ENCODE data around the gene RPS6KC1.

RPS6KC1 gene

DNA sequence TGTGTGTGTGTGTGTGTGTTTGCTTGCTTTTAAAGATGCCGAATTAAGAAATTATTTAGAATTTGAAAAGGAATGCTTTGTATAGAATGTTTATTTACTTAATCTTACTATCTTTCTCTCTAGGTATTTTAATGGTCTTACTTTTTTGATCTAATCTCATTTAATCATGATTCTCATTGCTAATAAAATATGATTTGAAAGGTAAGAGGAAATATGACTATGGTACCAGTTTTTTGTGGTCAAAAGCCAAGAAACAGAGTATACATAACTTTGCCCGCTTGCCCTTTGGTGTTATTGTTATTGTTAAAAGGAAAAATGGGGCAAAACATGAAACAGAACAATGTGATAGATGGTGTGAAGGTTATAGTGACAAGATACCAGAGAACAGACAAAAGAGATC lies 74.6 kb downstream of the RPS6KC1 start:
- Histone ChIP-seq H3K9me3 (ENCODE audit: insufficient read depth, low read depth, low read length) (no peaks in the 10 kb centered on the region), H3K4me2 (ENCODE audit: low read length) (no peak overlapping the region), H3K79me2 (ENCODE audit: control insufficient read depth, insufficient read depth, low read length, poor library complexity) (no peaks in the 10 kb centered on the region), H2BK12ac (ENCODE audit: low read length) (no peak overlapping the region), H4K12ac (ENCODE audit: low read depth, low read length) (no peak overlapping the region), H2AFZ (ENCODE audit: insufficient read depth, low read length, poor library complexity) (no peak overlapping the region), H3K27me3 (ENCODE audit: insufficient read depth, low read length) (no peaks in the 10 kb centered on the region), H3K36me3 (ENCODE audit: control insufficient read depth in 1 of 2, insufficient read depth in 2 of 2, low read length in 2 of 2) (no peaks in the 10 kb centered on the region), H2BK120ac (ENCODE audit: insufficient read depth, low read length, poor library complexity) (no peak overlapping the region), H3K79me1 (ENCODE audit: low read length) (no peaks in the 10 kb centered on the region), H4K8ac (ENCODE audit: low read depth, low read length) (no peak overlapping the region), H2BK5ac (ENCODE audit: low read depth, low read length, poor library complexity) (no peak overlapping the region), H3K18ac (ENCODE audit: low read length) (no peak overlapping the region), H4K91ac (ENCODE audit: low read depth, low read length) (no peak overlapping the region), H3K4me1 (ENCODE audit: control insufficient read depth in 1 of 2, insufficient read depth in 2 of 2, low read length in 2 of 2) (peaks cover 5% of the 10 kb centered on the region in 2 experiments), H3K9ac (ENCODE audit: low read length) (no peak overlapping the region), H3K23ac (ENCODE audit: low read length) (no peak overlapping the region), H3K4ac (ENCODE audit: low read depth, low read length) (no peak overlapping the region), H2AK5ac (ENCODE audit: low read length) (no peak overlapping the region), H3K27ac (ENCODE audit: low read depth, low read length) (no peak overlapping the region), H3K14ac (ENCODE audit: low read length) (no peak overlapping the region), H3K4me3 (ENCODE audit: low read depth, low read length) (no peak overlapping the region)
- DNase-seq, result no peak
- no CpG with 5 or more reads among the region's 2 CpGs for WGBS (ENCODE audit: extremely low coverage, insufficient coverage, insufficient read length)

DNA sequence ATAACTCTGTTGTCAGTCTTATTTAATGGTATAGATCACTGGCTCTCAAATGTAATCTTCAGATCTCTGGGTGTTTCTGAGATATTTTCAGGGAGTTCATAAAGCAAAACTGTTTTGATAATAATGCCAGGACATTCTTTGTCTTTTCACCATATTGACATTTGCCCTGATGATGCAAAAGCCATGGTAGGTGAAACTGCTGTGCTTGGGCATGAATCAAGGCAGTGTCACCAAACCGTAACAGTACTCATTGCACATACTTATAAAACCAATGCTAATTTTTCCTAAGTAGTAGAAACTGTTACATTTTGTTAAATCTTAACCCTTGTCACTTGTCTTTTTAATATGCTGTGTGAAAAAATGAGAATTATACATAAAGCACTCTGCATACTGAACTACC lies 76.0 kb downstream of the RPS6KC1 start:
- Histone ChIP-seq H4K91ac (ENCODE audit: low read depth, low read length) (no peak overlapping the region), H2BK12ac (ENCODE audit: low read length) (no peak overlapping the region), H2BK5ac (ENCODE audit: low read depth, low read length, poor library complexity) (no peak overlapping the region), H3K4me2 (ENCODE audit: low read length) (no peak overlapping the region), H3K14ac (ENCODE audit: low read length) (no peak overlapping the region), H3K4ac (ENCODE audit: low read depth, low read length) (no peak overlapping the region), H3K79me1 (ENCODE audit: low read length) (no peaks in the 10 kb centered on the region), H3K27me3 (ENCODE audit: insufficient read depth, low read length) (no peaks in the 10 kb centered on the region), H3K4me3 (ENCODE audit: low read depth, low read length) (no peak overlapping the region), H3K36me3 (ENCODE audit: control insufficient read depth in 1 of 2, insufficient read depth in 2 of 2, low read length in 2 of 2) (no peaks in the 10 kb centered on the region), H2AK5ac (ENCODE audit: low read length) (no peak overlapping the region), H3K4me1 (ENCODE audit: control insufficient read depth in 1 of 2, insufficient read depth in 2 of 2, low read length in 2 of 2) (peaks cover 5% of the 10 kb centered on the region in 2 experiments), H3K18ac (ENCODE audit: low read length) (no peak overlapping the region), H2BK120ac (ENCODE audit: insufficient read depth, low read length, poor library complexity) (no peak overlapping the region), H3K27ac (ENCODE audit: low read depth, low read length) (no peak overlapping the region), H3K23ac (ENCODE audit: low read length) (no peak overlapping the region), H3K9me3 (ENCODE audit: insufficient read depth, low read depth, low read length) (no peaks in the 10 kb centered on the region), H3K79me2 (ENCODE audit: control insufficient read depth, insufficient read depth, low read length, poor library complexity) (no peaks in the 10 kb centered on the region), H4K8ac (ENCODE audit: low read depth, low read length) (no peak overlapping the region), H3K9ac (ENCODE audit: low read length) (no peak overlapping the region), H2AFZ (ENCODE audit: insufficient read depth, low read length, poor library complexity) (no peak overlapping the region), H4K12ac (ENCODE audit: low read depth, low read length) (no peak overlapping the region)
- no CpG with 5 or more reads among the region's 1 CpG for WGBS (ENCODE audit: extremely low coverage, insufficient coverage, insufficient read length)
- no peak for DNase-seq

DNA sequence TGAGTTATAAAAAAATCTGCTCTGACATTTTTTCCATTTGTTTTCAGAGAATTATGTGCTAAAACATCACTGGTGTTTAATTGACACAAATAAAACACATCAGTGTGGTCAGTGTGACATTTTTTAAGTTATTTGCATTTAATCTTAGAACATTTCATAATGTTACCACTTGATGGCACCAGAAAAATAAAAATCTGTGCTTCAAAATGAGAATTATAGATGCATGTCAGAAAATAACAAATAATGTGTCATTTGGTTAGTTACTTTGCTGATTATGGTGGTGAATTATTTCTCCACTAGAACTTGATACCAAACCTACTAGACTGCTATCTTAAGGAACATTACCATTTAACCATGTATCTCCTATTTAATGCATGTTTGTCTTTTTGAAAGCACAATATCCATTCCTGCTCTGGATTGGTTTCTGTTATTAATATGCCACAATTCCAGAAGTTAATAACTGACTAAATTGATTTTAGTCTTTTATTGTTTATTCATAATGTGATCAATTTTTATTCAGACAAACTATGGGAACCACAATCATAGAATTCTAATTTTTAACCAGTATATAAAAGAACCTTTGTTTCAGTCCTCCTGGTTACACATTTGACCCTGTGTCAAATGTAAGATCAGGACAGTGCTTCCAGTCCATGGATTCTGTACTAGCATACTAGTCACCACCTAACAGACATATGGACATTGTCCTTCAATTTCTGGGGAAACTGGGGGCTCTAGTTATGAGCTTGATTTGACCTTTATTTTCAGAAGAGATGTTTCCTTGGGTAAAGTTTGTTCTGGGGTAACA lies 81.0 kb downstream of the RPS6KC1 start:
- Histone ChIP-seq H3K9me3 (ENCODE audit: insufficient read depth, low read depth, low read length) (no peaks in the 10 kb centered on the region), H3K4me1 (ENCODE audit: control insufficient read depth in 1 of 2, insufficient read depth in 2 of 2, low read length in 2 of 2) (peaks cover 0 to 3% of the 10 kb centered on the region in 2 experiments), H3K79me1 (ENCODE audit: low read length) (peaks cover 2% of the 10 kb centered on the region), H3K36me3 (ENCODE audit: control insufficient read depth in 1 of 2, insufficient read depth in 2 of 2, low read length in 2 of 2) (no peaks in the 10 kb centered on the region), H2BK120ac (ENCODE audit: insufficient read depth, low read length, poor library complexity) (no peak overlapping the region), H2AFZ (ENCODE audit: insufficient read depth, low read length, poor library complexity) (no peak overlapping the region), H2BK5ac (ENCODE audit: low read depth, low read length, poor library complexity) (no peak overlapping the region), H4K8ac (ENCODE audit: low read depth, low read length) (no peak overlapping the region), H3K79me2 (ENCODE audit: control insufficient read depth, insufficient read depth, low read length, poor library complexity) (no peaks in the 10 kb centered on the region), H3K4ac (ENCODE audit: low read depth, low read length) (no peak overlapping the region), H3K14ac (ENCODE audit: low read length) (no peak overlapping the region), H2AK5ac (ENCODE audit: low read length) (no peak overlapping the region), H3K23ac (ENCODE audit: low read length) (no peak overlapping the region), H3K18ac (ENCODE audit: low read length) (no peak overlapping the region), H2BK12ac (ENCODE audit: low read length) (no peak overlapping the region), H4K12ac (ENCODE audit: low read depth, low read length) (no peak overlapping the region), H3K4me3 (ENCODE audit: low read depth, low read length) (no peak overlapping the region), H3K27me3 (ENCODE audit: insufficient read depth, low read length) (no peaks in the 10 kb centered on the region), H3K9ac (ENCODE audit: low read length) (no peak overlapping the region), H4K91ac (ENCODE audit: low read depth, low read length) (no peak overlapping the region), H3K4me2 (ENCODE audit: low read length) (no peak overlapping the region), H3K27ac (ENCODE audit: low read depth, low read length) (no peak overlapping the region)
- no peak for DNase-seq

DNA sequence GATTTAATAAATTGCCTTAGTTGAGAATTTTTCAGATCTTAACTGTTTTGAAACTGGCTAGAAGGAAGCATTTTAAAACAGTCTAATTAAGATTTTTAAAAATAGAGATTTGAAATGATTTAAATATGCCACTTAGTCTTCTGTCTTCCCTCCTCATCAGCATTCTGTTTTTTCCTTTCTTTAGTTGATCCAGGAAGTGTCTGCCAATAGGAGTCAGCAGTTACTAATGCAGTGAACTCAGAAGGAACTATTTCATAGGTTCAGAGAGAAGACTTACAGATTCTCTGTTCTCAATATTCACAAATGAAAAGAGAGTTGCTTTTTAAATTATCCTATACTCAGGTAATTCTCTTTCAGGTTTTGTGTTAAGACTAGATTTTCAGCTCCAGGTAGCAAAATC lies 84.5 kb downstream of the RPS6KC1 start:
- Histone ChIP-seq H3K14ac (ENCODE audit: low read length) (no peak overlapping the region), H2BK120ac (ENCODE audit: insufficient read depth, low read length, poor library complexity) (no peak overlapping the region), H4K12ac (ENCODE audit: low read depth, low read length) (no peak overlapping the region), H3K79me1 (ENCODE audit: low read length) (peaks cover 2% of the 10 kb centered on the region), H3K79me2 (ENCODE audit: control insufficient read depth, insufficient read depth, low read length, poor library complexity) (no peaks in the 10 kb centered on the region), H4K91ac (ENCODE audit: low read depth, low read length) (no peak overlapping the region), H3K9me3 (ENCODE audit: insufficient read depth, low read depth, low read length) (no peaks in the 10 kb centered on the region), H3K4me2 (ENCODE audit: low read length) (no peak overlapping the region), H2AK5ac (ENCODE audit: low read length) (no peak overlapping the region), H3K23ac (ENCODE audit: low read length) (no peak overlapping the region), H3K27ac (ENCODE audit: low read depth, low read length) (peak overlapping the region; percentile 65), H2BK5ac (ENCODE audit: low read depth, low read length, poor library complexity) (no peak overlapping the region), H2BK12ac (ENCODE audit: low read length) (no peak overlapping the region), H2AFZ (ENCODE audit: insufficient read depth, low read length, poor library complexity) (no peak overlapping the region), H4K8ac (ENCODE audit: low read depth, low read length) (no peak overlapping the region), H3K4me1 (ENCODE audit: control insufficient read depth in 1 of 2, insufficient read depth in 2 of 2, low read length in 2 of 2) (peaks cover 0 to 3% of the 10 kb centered on the region in 2 experiments), H3K18ac (ENCODE audit: low read length) (no peak overlapping the region), H3K4me3 (ENCODE audit: low read depth, low read length) (no peak overlapping the region), H3K36me3 (ENCODE audit: control insufficient read depth in 1 of 2, insufficient read depth in 2 of 2, low read length in 2 of 2) (no peaks in the 10 kb centered on the region), H3K27me3 (ENCODE audit: insufficient read depth, low read length) (no peaks in the 10 kb centered on the region), H3K4ac (ENCODE audit: low read depth, low read length) (no peak overlapping the region), H3K9ac (ENCODE audit: low read length) (no peak overlapping the region)
- no peak for DNase-seq

All from trophoblast cell (in vitro differentiated cells and primary cell).